Activated CD4-positive, alpha-beta T cell treated with anti-CD3 and anti-CD28 coated beads for 1 hour (primary cell): ENCODE results near the gene VWCE.
A peak's percentile ranks its signal among the peaks of the same experiment; 100 is the strongest.

Experiments
- DNase-seq: peaks from one replicate; pipeline ENCODE4 v3.0.0-alpha.2; 2020

VWCE gene

GRCh38 chr11:61294717-61295595 lies at the start of gene VWCE:
Gene VWCE, minus strand, starts transcription at chr11:61295316. Its CDS starts 279 bp downstream, at chr11:61295037.
- peak; percentile 44 for DNase-seq

GRCh38 chr11:61343792-61344745 lies 49.0 kb upstream of the VWCE start:
- DNase-seq = no peak

DNA sequence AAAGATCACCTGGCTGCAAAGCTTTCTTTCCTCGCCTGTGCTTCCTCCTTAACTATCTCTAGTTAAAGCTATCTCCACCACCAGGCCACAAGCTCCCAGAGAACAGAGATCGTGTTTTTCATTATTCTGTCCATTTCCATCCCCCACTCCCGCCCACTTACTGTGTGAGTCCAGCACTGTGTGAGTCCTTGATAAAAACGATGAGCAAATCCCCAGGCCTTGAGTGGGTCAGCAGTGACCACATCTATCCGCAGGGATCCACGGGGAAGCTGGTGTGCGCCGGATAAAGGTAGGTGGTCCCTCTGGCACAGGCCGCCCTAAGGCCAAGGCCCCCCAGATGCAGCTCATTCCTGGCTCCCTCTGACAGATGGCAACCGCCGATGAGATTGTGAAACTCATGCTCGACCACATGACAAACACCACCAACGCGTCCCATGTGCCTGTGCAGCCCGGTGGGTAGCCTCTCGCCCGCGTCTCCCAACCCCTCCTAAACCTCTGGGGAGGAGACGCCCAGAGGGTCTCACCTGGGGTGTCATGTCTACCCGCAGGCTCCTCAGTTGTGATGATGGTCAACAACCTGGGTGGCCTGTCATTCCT lies 47.2 kb upstream of the VWCE start:
- no peak for DNase-seq

GRCh38 chr11:61341706-61342105 lies 46.6 kb upstream of the VWCE start:
- no peak for DNase-seq

DNA sequence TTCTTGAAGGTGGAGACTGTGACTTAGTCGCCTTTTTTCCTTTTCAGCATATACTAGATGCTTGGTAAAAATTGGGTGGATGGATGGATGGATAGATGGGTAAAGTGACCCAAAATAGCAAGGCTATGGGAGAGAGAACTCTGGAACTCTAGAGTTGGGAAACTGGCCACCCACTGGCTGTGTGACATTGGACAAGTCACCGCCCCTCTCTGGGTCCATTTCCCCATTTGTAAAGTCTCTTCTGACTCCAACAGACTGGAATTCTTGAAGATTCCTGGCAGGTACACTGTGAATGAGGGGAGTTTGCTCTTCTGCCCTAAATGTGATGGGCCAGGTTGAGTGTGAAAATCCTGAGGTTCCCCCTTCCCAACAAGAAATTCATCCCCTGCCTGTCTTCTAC lies 45.9 kb upstream of the VWCE start:
- no peak for DNase-seq

GRCh38 chr11:61339490-61339878 lies 44.4 kb upstream of the VWCE start:
- DNase-seq = no peak

DNA sequence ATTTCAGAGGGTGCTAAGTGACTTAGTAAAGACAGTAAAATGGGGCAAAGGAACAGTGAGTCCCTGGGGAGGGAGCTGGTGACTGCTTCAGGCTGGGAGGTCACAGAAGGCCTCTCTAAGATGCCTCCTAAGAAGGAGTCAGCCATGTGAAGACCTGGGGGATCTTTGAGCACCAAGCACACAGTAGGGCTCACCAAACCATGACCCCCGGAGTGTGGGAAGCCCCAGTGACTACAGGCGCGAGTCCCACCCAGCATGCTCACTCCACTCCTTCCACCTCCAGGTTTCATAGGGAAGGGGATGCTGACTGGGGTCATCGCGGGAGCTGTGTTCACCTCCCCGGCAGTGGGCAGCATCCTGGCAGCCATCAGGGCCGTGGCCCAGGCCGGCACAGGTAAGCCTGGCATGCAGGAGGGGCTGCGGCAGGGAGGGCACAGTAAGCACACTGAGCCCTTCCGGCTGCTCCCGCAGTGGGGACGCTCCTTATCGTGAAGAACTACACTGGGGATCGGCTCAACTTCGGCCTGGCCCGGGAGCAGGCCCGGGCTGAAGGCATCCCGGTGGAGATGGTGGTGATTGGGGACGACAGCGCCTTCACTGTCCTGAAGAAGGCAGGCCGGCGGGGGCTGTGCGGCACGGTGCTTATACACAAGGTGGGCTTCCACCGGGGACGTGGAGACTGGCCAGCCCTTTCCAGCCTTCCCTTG lies 43.8 kb upstream of the VWCE start:
- DNase-seq = no peak

DNA sequence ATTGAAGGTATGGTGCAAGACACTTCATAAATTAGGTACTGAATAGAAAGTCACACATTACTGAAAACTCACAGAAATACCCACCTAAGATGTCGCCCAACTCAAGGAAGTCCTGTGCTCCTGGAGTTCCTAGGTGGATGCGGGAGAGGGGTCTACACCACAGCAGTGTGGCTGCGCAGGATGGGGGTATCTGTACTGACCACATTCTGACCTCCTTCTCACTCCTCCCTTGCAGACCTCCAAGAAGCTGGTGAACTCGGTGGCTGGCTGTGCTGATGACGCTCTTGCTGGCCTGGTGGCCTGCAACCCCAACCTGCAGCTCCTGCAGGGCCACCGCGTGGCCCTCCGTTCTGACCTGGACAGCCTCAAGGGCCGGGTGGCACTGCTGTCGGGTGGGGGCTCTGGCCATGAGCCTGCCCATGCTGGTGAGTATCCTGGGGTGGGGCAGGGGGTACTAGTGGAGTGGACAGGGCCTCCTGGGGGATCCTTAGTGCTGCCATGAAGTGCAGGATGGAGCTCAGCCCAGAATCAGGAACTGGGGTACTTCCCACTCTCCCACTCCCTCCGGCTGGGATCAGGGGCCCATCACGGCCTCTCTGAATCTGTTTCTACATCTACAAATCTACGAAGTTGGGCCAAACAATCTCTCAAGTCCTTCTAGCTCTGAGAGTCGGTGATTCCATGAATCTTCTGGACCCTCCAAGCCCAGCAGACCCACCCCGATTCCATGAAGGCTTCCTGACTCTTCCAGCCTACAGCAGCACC lies 42.8 kb upstream of the VWCE start:
- DNase-seq = no peak

GRCh38 chr11:61336171-61336935 lies 41.2 kb upstream of the VWCE start:
- DNase-seq = peak; percentile 74

DNA sequence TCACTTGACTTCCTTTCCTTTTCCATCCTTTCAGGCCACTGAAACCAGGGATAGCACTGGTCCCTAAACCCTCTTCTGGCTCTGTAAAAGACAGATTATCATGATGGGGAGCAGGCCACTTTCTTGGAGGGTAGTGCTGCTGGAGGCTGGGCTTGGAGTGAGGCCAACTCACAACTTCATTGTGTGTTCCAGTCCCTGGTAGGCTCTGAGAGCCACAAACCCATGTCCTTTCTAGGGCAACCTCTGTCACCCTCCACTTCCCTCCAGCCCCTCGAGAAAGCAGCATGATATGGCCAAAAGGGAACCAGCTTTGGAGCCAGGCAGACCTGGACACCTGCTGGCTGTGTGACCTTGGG lies 40.2 kb upstream of the VWCE start:
- DNase-seq = no peak

DNA sequence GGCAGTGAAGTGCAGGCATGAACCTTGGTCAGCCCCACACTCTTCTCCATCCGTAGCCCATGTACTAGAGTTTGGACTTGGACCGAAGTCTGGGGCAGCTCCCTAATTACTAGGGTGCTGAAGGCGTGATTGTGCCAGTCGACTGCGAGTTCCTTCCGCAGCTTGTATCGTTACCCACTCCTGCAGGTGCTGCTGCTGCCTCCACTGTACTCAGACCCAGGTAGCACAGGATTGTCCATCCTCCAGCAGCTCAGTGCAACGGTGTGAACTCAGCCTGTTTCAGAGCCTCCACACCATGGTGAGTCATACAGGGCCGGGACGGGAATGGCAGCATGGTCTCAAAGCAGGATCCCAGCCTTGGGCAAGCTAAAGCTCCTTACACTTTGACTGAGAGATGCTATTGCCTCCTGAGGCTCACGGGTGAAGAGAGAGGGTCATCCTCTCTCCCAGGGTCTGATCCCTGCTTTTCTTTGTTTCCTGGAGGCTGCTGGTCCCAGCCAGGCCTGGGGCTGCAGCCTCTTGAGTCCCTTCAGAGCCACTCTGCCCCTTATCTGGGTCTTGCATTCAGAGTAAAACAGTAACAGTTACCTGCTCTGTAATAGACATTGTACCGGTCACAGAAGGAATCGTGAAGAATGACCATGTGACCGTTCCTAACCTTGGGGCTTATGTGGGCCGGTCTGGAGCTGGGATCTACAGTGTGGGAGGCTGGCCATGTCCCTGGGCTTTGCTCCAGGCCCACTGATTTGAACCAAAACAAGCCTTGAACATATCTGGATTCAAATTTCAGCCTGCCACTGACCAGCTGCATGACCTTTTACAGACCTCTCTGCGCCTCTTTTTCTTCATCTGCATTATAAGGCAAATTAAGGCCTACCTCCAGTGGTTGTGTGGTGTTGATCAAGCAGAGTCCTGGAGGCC lies 39.6 kb upstream of the VWCE start:
- no peak for DNase-seq

- DNase-seq = no peak
Measured at GRCh38 chr11:61333550-61334433, 38.7 kb upstream of the VWCE start.

- peak; percentile 94 for DNase-seq
Measured at GRCh38 chr11:61332797-61333549, 37.9 kb upstream of the VWCE start, which contains the start of the genes DDB1 and TKFC. Gene DDB1, minus strand, starts transcription at chr11:61333105. Its CDS starts 137 bp downstream, at chr11:61332968. Gene TKFC, plus strand, starts transcription at chr11:61333228. Its CDS starts 1,501 bp downstream, at chr11:61334729.

DNA sequence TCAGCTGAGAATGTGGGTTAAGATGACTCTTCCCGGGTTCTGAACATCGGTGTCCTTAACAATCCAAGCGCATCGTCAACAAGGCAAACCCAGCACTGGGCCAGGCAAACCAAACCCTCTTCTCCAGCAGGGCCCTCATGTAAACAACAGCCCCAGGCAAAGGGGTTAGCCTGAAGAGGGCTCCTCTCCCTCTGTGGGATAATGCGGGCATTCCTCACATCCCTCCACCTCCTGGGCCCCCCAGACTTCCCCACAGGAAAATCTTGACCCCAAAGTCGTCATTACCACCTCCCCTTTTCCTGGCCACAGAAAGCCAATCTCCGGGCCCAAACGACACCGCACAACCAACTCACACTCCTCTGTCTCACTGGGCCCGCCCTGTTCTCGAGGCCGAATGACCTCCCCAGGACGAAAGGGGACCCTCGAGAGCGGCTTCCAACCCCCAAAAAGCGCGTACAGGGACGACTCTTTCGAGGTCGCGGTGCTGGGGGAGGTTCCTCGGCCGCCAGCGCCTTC lies 37.2 kb upstream of the VWCE start:
- DNase-seq = no peak

DNA sequence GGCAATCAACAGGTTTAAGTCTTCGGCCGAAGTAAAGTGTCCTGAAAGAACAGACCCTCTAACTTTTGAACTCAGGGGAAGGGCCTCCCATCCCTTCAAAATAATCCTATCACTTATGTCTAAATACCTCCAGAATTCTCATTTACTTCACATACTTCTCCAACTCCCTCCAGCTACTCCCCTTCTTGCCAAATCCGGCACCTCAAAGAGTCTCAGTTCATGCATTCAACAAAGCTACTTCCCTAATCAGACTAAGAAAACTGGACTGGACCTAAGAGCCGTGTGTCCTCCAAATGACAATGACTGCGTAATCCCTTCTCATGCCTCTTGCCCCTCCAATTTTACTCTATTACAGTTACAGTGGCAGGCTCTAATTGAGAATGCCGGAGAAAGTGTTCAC lies 36.5 kb upstream of the VWCE start:
- no peak for DNase-seq

- no peak for DNase-seq
Measured at GRCh38 chr11:61329871-61330270, 34.8 kb upstream of the VWCE start.

DNA sequence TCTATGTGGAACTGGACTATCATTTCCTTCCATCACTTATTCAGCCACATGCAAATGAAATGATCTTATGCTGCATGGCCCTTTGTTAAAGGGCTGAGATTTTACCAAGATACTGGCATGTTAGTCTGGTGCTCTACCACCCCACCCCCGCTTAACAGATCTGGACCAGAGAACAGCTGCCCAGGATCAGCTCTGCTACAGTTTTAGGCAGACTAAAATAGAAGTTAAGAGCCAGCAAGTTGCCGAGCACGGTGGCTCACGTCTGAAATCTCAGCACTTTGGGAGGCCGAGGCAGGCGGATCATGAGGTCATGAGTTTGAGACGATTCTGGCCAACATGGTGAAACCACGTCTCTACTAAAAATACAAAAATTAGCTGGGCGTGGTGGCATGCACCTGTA lies 33.2 kb upstream of the VWCE start:
- DNase-seq = no peak

- no peak for DNase-seq
Measured at GRCh38 chr11:61327669-61328071, 32.6 kb upstream of the VWCE start.
